ENCODE measurements around the gene PPP1R13L.

The PPP1R13L gene

GRCh38 chr19:45370410-45371204 lies 34.3 kb downstream of the PPP1R13L start, which contains the start of gene ERCC2:
Gene ERCC2, minus strand, starts transcription at chr19:45370573. Its CDS starts 33 bp downstream, at chr19:45370540.
- peak; percentile 100 for DNase-seq (ENCODE audit: low read depth)
- TF ChIP-seq CTCF (IDR thresholded peaks at IDR 0.05; ENCODE audit: insufficient read depth, low read depth, low read length, missing control alignments): no peak
- H3K4me3 ChIP-seq (ENCODE audit: low read depth, low read length): peak within 1 kb of the TSS; percentile 86

GRCh38 chr19:45368737-45369340 lies 36.0 kb downstream of the PPP1R13L start:
- no peak for TF ChIP-seq CTCF (IDR thresholded peaks at IDR 0.05; ENCODE audit: insufficient read depth, low read depth, low read length, missing control alignments)
- no peak overlapping the region for H3K4me3 ChIP-seq (ENCODE audit: low read depth, low read length)
- DNase-seq (ENCODE audit: low read depth): no peak

DNA sequence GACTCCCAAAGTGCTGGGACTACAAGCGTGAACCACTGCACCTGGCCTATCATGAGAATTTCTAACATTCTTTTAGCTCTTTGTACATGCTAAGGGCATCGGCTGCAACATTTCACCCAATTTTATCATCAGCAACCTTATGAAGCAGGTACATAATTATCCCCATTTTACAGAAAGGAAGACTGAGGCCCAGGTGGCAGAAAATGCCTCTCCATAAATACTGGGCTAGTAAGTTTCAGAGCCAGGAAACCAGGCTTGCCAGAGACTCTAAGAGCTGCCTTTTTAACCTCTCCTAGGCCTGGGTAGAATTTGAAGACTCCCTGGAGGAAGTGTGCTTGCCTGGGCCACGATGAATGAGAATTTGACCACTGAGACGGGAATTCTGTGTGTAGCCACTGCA lies 36.7 kb downstream of the PPP1R13L start:
- no peak overlapping the region for H3K4me3 ChIP-seq (ENCODE audit: low read depth, low read length)
- DNase-seq (ENCODE audit: low read depth): no peak
- TF ChIP-seq CTCF (IDR thresholded peaks at IDR 0.05; ENCODE audit: insufficient read depth, low read depth, low read length, missing control alignments): no peak

DNA sequence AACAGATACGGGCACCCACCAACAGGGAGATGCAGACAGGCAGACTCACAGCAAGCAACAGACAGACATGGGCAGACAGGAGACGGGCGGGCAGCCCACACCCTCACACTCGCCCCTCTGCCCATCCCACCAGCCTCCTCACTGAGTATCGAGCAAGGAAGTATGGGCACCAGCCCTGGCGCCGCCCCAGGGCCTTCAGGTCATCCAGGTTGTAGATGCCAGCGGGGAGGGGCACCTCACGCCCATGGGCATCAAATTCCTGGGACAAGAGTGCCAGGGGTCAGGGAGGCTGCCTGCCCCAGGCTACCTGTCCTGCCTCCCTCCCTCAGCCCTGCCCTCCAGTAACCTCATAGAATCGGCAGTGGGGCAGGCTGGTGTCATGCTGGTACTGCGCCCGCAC lies 40.2 kb downstream of the PPP1R13L start:
- DNase-seq (ENCODE audit: low read depth): no peak
- H3K4me3 ChIP-seq (ENCODE audit: low read depth, low read length): no peak overlapping the region
- no peak for TF ChIP-seq CTCF (IDR thresholded peaks at IDR 0.05; ENCODE audit: insufficient read depth, low read depth, low read length, missing control alignments)

DNA sequence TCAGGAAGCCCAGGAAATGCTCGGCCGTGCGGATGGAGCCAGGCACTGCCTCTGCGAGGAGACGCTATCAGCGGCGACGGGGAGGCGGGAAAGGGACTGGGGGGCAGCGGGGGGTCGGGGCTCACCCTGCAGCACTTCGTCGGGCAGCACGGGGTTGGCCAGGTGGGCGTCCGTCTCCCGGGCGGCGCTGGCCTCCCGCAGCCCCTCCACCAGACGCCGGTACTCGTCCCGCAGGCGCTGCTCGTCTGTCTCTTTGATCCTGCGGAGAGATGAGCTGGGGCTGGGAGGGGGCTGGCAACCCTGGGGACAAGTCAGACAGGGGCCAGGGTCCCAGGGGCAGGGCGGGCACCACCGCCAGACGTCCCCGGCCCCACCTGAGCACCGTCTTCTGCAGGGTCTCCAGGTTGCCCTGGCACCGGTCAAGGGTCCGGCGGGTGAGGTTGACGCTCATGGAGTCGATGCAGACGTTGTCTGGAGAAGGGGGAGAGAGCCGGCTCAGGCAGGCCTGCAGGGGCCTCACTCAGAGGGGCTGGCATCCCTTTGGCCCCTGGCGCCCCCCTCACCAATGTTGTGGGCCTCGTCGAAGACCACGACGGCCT lies 40.9 kb downstream of the PPP1R13L start:
- no peak overlapping the region for H3K4me3 ChIP-seq (ENCODE audit: low read depth, low read length)
- no peak for DNase-seq (ENCODE audit: low read depth)
- TF ChIP-seq CTCF (IDR thresholded peaks at IDR 0.05; ENCODE audit: insufficient read depth, low read depth, low read length, missing control alignments): no peak

DNA sequence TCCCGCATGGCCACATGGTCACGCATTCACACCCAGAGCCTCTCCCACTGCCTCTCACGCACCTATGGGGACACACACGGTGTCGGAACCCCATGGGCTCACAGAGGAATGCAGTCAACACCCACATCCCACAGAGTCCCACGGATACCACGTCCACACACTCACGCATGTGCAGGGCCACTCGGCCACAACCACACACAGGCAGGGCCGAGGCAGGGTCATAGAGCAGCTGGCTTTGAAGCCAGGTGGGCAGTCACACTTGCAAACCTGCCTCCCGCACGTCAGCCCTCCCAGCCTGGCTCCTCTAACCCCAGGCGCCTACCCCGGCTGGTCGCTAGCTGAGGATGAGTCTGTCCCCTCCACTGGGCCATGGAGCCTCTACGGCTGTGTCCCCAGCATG lies 42.6 kb downstream of the PPP1R13L start:
- no peak for DNase-seq (ENCODE audit: low read depth)
- no peak for TF ChIP-seq CTCF (IDR thresholded peaks at IDR 0.05; ENCODE audit: insufficient read depth, low read depth, low read length, missing control alignments)
- H3K4me3 ChIP-seq (ENCODE audit: low read depth, low read length): no peak overlapping the region

All from GM12865 (cell line).